GM19455 (cell line): Measurements from ENCODE around the gene CKS1B.
A peak's percentile ranks its signal among the peaks of the same experiment; 100 is the strongest.

Experiments used
- ATAC-seq: cut with Tn5 transposase; IDR thresholded peaks from one replicate; pipeline ENCODE4 v1.9.1; 2021; ENCODE audit not compliant: unreplicated experiment

CKS1B gene

DNA sequence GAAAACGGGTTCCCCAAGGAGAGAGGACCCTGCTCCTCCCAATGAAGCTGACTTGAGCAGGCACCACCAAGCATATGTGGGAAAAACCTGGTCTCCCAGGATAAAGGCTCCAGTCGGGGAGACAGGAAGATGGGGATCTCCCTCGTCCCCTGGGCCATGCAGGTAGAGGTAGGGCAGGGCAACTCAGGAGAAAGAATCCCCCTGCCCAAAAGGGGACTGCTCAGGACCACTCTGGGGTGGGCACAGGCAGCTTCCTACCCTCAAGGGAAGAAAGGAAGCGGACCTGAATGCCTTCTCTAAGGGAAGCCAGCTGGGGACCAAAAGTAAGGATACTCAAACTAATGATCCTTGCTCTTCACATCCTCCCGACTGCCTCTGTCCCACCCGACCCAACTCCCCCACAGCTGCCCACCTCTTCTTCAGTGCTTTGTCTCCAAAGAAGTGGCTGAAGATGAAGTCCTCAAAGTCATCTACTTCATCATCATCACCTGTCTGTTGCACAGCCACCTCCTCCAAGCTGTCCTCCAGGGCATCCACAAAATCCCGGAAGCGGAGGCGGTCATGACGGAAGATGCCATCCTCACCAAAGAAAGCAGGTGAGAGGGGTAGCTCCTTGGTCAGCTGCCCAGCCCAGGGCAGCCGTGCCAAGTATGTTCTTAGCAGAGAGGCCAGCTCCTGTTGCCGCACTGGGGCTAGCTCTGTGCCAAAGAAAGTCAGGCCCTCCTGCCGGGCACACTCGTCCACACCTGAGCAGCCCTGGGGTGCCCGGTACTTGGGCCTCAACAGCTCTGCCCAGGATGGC lies 29.1 kb upstream of the CKS1B start:
- no peak for ATAC-seq

DNA sequence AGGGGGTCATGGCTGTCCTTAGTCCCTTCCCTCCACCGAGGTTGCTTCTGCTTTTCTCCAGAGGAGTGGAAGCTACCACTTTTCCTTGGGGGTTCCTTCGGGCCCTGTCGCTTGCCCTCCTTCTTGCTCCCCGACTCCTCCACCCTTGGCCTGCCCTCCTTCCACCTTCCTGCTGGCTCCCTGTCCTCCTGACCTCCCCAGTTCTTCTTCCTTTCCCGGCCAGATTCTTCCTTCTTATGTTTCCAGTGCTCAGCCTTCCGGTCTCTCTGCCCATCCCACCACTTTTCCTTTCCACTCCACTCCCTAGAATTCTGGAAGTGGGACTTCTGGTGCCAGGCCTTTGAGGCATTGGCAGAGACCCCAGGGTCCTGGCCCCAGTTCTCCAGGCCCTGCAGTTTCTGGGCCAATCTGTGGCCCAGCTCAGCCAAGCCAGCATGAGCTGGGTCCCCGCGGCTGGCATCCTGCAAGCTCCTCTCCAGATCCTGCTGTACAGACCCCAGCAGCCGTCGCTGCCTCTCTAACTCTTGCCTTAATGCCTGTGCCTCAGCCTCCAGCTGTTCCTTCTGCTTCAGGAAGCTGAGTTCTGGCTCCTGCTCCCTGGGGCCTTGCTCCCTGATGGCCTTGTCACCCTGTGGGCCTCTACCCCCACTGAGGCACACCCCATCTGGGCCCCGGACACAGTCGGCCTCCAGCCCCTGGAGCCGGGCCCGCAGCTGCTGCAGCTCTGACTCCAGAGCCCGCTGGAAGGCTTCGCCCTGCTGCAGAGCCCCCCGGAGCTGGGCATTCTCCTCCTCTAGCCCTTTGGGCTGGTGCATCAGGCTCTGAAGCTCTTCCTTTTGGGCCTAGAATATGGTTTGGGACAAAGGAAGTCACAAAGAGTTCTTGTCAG lies 28.3 kb upstream of the CKS1B start:
- no peak for ATAC-seq

DNA sequence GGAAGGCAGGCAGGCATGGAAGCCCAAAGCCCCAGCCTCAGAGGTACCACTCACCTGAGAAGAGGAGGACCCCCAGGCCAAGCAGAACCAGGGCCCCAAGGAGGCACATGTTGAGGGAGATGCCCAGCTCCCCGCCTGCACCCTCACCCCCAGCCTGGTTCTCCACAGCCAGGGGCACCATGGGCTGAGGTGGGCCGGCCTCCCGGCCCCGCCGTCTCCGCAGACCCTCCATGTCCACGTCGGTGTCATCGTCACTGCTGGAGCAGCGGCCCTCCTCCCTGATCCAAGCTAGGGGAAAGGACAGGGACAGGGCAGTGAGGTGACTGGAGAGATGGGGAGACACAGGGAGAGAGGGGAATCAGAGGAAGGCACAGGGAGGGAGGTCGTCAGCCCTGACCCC lies 26.4 kb upstream of the CKS1B start:
- no peak for ATAC-seq

DNA sequence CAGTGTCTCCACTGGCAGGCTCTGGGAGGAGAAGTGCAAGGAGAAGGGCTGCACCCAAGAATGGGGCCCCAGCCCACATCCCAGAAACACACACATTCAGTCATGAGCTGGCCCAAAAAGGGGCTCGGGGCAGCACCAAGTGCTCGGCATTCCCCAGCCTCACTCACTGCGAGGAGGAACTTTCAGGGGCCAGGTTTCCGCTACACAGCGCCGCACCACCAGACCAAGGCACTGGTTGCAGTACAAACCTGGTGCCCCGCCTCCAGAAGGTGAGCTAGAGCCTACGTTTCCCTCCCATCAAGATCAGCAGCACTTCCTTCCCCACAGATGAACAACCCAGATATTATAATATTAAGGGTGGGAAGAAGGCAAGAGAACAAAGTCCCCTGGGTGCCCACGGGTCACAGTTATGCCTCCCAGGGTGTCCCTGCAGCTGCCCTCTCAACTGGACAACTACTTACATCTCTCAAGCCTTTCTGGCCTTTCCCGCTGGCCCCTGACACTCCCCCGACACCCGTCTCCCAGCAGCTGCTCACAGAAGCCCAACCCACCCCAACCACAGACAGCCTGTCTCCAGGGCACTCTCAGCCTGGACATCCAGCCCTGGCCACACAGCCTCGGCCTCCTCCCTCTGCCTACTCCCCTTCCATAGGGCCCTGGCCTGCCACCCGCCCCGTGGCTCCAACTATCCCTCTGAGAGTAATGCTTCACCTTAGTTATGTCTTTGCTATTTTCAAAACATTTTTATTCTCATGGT lies 22.4 kb upstream of the CKS1B start:
- ATAC-seq: no peak

DNA sequence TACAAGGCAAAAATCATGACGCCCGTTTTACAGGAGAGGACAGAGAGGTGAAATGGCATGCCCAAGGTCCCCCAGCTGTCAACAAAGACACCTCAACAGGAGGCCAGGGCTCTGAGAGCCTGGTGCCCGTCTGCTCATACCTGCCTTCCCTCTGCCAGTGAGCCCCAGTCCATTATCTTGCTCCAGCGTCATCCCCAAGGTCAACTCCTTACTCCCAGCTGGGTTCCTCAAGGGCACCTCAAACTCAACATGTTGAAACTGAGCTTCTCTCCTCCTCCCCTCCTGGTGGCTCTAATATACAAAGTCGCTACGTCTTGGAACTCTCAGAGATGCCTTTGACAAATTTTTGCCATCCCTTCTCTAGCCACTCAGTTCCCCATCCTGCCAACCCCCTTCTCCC lies 21.8 kb upstream of the CKS1B start:
- ATAC-seq: no peak

DNA sequence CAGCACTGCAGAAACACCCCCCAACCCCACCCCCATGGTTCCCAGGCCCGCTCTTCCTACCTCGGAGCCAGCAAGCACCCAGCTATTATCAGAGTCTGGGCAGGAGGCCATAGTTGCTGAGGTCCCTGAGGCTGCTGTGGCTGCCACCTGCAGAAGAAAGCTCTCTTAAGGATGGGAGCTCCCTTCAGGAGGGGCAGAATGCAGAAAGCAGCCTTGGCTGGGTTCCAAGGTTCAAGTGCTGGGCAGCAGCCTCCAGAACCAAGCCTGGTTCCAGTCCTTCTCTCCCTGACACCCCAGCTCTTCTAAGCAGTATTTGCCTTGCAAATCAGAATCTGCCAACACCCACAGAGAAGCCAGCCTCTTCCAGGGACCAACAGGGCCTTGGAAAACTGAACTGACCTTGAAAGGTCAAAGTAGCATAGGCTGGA lies 20.9 kb upstream of the CKS1B start:
- no peak for ATAC-seq

DNA sequence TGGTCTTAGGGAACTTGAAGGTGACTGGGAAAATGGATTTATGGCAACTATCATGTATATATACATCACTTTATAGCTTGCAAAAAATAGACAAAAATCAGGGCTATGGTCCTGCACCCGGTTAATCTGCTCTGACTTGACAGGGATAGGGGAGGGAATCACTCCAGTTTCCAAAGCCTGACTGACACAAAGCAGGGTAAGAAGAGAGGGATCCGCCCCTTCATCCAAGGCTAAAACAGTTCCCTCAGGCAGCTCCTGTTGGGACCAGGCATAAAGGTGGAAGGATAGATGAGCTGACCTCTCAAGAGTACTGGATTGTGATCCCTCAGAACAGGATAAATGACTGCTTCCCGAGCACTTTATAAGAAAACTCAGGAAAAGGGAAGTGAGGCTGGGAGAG lies 19.9 kb upstream of the CKS1B start:
- ATAC-seq: no peak

DNA sequence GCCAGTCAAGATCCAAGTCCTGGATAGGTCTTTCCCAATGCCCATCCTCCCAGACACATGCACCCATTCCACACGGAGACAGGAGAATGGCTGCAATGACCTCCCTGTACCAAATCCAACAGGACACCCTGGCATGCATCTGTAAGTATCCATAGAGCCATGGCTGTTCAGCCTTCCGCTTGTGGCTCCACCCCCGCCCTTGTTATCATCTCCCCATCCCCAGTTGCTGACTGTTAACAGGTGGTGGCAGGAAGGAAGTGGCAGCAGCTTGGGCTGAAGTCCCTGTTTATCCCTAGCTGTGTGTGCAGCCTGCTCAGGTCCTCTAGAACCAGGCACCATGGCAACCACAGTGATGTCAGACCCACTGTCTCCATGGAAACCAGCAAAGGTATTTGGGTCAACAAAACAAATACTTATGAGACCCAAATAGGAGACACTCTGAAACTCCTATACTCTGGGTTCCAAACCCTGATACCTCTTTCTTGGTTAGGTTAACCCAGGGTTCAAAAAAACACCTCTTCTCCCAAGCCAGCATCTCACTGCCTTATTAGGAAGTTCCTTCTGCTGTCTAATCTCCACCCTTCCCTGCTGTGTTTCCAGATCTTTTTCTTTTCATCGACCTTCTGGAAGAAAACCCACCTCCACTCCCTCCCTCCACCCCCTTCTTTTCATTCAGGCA lies 19.3 kb upstream of the CKS1B start:
- ATAC-seq: no peak

DNA sequence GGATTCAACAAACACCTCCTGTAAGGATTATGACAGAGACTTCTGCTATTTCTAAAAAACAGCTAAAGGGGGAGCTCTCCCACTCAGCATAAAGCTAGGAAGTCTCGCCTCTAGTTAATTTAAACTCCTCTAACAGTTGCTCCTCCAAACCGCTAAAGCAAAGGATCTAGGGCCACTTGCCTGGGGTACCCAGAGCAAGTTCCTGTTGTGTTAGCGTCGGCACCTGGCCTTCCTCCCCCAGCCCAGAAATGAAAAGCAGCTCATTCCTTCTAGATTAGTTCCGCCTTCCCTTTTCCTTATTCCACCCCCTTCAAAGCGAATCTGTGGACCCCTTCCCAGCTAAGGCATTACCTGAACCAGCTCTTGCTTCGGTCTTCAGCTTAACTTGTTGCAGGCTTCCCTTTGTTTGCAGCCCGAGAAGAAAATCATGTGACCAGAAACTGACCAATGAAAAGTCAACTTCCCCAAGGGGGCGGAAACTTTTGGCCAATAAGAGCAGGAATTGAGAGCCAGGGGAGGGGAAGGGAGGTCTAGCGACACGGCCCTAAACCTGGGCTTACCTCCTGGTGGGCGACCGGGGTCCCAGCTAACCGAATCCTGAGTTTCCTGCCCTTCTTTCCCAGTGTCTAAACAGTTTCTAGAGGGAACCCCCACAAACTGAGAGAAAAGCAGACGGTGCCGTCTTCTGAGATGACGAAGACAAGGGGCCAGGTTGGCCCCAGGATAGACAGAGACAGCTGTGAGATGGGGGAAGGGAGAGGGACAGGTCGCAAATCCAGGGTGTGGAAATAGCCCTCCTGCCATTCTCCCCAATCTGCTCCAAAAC lies 18.6 kb upstream of the CKS1B start, which contains the start of gene PBXIP1:
Gene PBXIP1 (minus strand): TSS at position 382 of the 826 bp plus-strand sequence. CDS start 2,378 bp downstream, outside the sequence.
- peak; percentile 70 for ATAC-seq

DNA sequence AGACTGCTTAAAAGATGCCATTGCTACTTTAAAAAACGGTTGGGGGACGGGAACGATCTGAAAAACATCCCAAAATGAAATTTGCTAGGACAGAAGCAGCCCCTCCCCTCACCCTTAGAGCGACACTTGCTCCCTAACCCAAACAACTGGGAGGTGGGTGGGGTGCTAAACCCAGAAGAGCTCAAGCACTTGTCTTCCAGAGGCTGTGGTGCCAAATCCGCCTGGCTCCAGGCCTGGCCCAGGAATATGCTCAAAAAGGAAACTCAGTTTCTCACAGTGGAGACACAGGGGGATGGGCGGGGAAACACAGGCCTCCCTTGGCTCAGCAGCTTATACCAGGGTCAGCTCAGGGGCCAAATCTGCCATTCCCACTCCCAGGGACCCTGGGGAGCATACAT lies 17.9 kb upstream of the CKS1B start:
- no peak for ATAC-seq

DNA sequence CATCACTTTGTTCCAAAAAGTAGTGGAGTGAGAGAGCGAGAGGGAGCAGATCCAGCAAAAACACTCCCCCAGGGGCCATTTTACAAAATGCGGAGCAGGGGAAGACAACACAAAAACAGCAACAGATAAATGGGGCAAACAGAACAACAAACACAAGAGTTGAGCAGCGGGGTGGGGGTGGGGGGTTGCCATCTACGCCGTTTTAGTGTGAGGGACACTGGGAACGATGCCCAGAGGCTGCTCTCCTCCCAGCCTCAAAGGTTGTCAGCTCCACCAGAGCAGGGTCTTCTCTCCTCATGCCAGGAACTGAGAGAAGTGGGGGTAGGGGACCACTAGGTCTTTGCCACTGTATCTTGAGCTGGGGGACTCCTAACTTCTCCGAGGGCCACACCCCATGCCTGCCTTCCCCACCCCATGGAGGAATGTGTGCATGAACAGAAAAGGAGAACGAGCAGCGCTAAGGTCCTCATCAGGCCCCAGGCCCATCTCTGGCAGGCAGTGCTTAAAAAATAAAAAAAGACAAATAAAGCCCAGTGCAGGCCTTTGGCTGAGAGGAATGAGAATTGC lies 17.3 kb upstream of the CKS1B start:
- no peak for ATAC-seq

DNA sequence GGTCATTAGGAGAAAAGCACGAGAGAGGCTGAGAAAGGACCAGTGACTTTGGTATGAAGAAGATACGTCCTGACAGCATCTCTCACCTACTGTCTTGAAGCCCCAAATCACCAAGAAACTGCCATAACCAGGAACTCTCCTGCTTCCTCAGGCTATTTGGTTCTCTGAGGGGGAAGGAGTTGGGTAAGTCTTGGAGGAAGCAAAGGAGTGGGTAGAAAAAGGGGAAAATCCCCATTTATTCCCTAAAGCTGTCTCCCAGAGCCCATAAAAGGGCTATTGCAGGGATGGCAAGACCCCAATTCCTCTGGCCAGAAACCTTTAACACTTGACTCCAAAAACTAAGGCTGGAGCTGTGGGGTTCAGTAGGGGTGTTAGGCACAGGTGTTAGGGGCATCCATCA lies 16.4 kb upstream of the CKS1B start:
- ATAC-seq: no peak

DNA sequence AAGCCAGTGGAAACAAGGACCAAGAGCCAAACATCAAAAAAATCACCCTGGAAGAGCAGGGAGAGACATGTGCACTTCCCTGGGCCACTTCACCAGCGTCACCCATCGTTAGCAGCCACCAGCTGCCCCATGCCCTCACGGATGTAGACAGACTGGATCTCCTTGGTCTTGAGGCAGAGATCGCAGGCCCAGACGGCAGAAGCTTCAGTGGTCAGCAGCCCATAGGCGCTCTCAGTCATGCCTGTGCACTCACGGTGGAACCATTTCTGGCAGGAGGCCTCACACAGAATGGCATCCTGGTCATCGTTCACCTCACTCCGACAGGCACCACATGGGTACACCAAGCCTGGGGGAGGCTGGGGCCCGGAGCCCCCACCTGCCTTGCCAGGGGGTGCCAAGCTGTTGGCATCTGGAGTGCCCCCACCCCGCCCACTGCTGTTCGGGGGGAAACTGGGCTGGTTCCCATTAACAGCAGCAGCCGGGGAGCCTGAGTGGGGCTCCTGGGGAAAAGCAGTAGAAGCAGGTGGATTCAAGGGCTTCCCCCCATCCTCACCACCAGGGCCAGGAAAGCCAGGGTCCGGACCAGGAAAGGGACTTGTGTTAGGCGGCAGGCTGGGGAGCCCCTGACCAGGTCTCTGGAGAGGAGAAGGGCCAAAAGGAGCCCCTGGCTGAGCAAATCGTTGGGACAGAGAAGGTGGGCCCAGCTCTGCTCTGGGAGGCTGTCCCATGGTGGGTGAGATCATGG lies 15.6 kb upstream of the CKS1B start:
- no peak for ATAC-seq

DNA sequence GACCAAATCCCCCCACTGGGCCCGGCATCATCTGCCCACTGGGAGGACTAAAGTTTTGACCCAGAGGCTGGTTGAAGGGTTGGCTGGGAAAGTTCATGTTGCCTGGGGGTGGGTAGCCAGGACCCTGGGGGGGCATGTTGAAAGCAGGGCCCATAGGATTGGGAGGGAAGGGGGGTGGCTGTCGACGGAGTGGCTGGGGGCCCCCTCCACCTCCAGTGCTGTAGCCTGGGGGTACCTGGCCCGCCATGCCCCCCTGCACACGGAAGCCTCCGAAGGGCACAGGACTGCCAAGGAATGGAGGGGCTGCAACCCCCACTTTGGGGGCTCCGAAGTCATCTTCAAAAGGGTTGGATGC lies 15.1 kb upstream of the CKS1B start:
- no peak for ATAC-seq

DNA sequence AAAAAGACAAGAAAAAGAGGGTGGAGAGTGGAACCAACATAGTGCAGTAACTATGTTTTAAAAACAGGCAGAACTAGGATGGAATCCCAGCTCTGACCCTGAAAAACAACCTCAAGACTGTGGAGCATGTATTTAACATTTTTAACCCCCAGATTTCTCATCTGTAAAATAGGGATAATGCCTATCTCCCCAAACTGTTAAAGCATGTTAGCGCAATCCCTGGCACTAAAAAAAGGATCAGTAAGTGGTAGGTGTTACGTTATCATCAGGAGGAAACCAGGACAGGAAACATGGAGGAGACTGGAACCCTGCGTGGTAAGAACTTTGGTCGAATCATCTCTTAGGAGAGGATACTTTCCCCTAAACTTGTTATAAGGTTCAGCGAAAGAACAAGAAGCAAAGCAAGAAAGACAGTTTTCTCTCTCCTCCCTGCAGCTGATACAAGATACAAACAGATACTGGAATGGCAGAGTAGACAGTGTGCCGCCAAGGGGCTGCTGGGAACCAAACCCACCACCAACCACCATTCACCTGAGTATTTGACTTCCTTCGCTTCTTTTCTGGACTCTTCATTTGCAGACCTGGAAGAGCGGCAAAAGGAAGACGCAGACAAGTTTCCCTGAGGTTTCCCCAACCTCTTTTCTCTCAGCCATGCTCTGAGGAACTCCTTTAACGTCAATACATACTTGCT lies 13.9 kb upstream of the CKS1B start:
- no peak for ATAC-seq

DNA sequence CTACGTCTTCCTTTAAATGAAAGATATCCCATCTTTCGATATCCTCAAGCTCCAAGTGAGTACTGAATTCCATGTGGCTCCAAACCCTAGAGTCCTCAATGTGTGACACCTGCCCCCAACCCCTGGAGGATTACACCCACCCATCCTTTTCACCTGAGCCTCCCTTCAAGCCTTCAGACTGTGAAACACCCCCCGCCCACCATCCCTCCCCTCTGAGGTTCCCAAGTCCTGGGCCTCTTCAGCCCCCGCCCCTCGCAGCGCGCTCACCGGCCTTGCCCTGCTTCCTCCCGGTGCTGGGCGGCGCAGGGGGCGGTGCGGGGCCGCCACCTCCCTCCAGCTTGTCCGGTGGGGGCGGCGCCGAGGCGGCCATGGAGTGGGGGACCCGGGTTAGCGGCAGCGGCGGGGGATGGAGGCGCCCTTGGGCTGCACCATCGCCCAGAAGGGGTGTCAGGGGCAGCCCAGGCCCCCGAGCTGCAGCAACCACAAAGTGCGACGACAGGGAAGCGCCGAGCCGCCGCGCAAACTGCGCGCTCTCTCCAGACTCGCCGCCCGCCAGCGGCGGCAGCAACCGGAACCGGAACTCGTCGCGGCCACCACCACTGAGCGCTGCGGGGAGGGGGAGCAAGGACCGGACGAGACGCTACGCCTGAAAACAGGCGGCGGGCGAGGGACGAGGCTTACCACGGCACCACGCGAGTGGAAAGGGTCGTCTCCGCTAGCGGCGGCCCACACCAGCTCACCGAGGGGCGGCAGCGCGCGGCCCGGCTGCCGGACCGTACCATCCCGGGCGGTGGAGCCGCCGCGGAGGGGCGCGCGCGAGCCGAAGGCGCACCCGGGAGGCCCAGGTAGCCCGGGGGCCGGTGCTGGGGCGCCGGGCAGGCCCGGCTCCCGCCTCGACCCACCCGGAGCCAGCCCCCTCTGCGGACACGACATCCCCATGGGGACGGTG lies 13.0 kb upstream of the CKS1B start, which contains the start of gene PYGO2:
Gene PYGO2 (minus strand): TSS at position 576 of the 949 bp plus-strand sequence. CDS start 206 bp downstream, at position 370.
- peak; percentile 81 for ATAC-seq

DNA sequence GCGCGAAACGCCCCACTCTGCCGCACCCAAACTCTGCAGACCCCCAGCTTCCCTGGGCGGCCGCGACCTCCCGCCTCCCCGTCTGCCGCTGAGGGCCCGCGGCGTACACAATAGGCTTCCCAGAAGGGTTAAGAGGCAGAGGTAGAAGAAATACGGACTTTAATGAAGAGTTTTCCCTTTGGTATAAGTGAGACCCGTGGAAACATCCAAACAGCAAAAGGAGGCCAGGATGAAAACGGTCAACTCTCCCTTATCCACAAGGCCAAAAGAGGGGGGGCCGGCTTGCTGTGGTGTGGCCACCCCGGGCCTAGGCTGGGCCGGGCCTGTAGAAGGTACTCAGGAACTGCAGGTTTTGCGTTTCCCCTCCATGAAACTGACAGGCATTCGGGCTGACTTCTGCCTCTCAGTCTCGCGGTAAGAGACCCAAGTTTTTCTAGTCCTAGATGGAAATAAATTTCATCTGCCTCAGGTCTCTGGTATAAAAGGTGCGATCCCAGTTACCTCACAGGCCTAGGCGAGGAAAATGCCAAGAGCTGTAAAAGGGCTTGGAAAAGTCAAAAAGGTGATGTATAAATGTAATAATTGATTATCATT lies 12.2 kb upstream of the CKS1B start:
- ATAC-seq: peak; percentile 11
